HG03342 (cell line): Measurements from ENCODE around the gene GATAD2B.

Source experiments
- ATAC-seq: cut with Tn5 transposase; IDR thresholded peaks from one replicate; pipeline ENCODE4 v1.9.1; 2021; ENCODE audit warnings: mild to moderate bottlenecking, moderate library complexity; ENCODE audit not compliant: unreplicated experiment

GATAD2B gene

DNA sequence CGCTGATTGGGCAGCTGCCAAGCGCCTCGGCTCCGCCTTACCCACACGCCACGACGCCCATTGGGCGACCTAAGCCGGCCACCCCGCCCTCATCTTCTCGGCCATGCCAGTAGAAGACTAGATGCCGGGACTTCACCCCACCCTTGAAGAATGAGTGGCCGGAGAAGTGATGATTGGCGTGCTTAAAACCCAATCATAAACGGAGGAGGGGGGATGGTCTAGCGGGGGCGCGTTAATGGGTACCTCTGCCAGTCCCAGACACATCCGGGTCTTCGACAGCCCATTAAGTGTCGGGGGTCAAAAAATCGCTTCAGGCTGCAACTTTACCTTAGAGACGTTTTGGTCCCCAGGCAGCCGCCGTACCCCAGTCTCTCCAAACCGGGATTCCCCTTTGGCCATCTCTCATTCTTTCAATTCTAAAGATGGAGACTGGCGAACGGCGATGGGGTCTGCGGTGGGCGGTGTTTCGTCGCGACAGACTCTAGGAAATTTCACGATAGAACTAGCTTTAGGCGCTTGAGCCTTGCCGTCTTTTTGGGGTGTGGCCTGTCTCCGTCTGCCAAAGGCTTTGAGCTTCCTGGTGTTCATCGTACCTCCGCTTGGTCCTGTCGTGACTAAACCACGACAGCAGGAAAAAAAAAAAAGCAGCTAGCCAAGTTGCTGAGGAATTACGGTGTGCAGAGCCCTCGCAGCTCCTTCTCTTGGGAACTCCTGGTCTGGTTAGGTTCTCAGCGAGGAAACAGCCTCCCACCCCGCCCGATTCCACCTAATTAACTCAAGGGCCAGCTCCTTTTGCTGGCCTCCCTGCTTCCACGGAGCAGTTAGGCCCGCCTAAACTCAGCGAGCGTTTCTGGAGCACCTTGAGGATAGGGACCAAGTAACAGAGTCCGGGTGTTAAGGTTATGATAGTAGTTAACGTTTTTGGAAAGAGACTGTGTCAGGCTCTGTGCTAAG is at the start of gene GATAD2B:
Gene GATAD2B (minus strand): TSS at position 1 of the 954 bp plus-strand sequence. CDS start 94,625 bp downstream, outside the sequence.
- peak; percentile 94 for ATAC-seq

- ATAC-seq = no peak
Observed at GRCh38 chr1:153970346-153970745, 47.6 kb upstream of the GATAD2B start.

- no peak for ATAC-seq
Observed at GRCh38 chr1:153968972-153969371, 46.2 kb upstream of the GATAD2B start.

DNA sequence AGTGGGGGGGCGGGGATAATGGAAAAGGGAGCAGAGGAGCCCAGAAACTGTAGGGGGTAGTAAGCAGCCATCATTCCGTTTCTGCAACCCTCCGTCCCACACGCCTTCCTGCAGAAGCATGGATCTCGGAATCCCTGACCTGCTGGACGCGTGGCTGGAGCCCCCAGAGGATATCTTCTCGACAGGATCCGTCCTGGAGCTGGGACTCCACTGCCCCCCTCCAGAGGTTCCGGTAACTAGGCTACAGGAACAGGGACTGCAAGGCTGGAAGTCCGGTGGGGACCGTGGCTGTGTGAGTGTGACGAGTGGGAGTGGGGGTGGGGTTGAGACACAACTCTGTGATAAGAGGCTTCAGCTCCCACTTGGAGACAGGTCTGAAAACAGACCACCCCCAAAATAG is 45.6 kb upstream of the GATAD2B start:
- ATAC-seq = no peak

DNA sequence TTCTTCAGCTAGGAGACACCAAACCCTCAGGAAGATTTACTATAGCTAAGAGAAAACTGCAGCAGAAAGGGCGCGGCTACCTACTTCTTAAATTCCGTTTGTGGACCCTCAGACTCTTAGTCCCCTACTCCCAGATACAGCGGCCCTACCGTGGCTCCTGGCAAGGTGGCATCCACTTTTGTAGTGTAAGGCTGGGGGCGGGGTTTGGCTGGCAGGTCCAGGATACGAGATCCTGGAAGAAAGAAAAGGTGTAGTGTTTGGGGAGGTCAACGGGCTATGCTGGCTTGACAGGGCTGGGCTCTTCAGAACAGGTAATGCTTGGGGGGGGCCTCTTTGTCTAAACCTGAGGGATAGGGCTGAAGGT is 45.2 kb upstream of the GATAD2B start:
- ATAC-seq = no peak

GRCh38 chr1:153967107-153967999 is 44.6 kb upstream of the GATAD2B start, which contains the start of gene CREB3L4:
TSS of gene CREB3L4 (plus strand) at chr1:153967902. CDS start at chr1:153968526, 624 bp downstream.
- ATAC-seq = peak; percentile 81

DNA sequence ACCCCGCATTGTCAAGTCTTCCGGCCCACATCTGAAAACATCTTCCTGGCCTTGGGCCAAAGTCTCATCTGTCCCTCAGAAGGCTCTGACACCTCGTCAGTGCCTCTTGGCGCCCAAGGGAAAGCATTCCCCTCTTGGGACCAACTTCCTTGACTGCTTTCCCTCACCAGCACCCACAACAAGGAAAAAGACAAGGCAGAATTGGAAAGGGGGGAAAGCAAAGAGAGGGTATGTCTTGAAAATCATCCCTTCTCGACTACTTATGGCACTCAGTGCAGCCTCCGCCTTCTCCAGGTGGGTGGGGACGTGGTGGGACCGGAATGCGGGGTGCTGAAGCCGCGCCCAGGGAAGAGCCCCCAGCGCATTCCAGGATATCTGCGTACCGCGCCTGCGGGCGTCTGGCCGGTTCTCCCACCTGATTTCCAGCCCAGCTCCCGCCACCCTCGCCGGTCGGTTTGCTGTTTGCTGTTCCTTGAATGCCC is 41.1 kb upstream of the GATAD2B start:
- no peak for ATAC-seq

DNA sequence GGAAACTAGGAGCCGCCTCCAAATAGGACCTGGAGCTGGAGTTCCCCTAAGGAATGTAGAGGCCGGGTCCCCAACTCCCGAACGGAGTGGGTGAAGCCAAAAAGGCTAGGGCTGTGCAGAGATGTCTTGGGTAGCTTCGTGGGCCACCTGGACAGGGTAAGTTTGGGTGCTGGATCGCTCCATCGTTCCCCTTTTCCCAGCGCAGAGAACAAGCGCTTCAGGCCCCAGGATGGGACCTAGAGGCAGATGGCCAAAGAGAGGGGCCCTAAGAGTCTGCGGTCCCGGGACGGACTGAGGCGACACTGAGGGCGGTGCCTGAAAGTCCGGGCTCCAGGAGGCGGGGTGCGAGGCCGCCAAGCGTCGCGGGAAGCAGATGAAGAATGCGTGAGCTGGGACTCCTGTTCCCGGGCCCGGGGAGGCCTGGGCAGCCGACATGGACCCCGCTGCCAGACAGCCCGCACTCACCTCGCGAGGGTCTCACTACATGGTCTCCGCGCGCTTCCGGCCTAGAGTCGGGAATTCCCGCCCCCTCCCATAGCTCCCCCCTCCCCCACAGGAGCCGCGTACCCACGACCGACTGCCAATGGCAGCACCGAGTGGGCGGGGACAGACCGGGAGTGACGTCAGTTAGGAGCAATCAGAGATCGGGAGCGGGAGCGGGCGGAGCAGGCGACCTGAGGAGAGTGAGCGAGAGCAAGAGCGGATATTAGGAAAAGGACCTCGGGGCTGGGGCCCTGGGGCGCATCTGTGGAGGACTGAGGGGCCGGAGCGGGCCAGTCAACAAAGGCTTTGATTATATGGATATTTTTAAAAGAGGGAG is 40.5 kb upstream of the GATAD2B start, which contains the start of gene SLC39A1:
Gene SLC39A1 (minus strand): TSS at position 508 of the 820 bp plus-strand sequence. CDS start 822 bp downstream, outside the sequence.
- ATAC-seq = peak; percentile 40

DNA sequence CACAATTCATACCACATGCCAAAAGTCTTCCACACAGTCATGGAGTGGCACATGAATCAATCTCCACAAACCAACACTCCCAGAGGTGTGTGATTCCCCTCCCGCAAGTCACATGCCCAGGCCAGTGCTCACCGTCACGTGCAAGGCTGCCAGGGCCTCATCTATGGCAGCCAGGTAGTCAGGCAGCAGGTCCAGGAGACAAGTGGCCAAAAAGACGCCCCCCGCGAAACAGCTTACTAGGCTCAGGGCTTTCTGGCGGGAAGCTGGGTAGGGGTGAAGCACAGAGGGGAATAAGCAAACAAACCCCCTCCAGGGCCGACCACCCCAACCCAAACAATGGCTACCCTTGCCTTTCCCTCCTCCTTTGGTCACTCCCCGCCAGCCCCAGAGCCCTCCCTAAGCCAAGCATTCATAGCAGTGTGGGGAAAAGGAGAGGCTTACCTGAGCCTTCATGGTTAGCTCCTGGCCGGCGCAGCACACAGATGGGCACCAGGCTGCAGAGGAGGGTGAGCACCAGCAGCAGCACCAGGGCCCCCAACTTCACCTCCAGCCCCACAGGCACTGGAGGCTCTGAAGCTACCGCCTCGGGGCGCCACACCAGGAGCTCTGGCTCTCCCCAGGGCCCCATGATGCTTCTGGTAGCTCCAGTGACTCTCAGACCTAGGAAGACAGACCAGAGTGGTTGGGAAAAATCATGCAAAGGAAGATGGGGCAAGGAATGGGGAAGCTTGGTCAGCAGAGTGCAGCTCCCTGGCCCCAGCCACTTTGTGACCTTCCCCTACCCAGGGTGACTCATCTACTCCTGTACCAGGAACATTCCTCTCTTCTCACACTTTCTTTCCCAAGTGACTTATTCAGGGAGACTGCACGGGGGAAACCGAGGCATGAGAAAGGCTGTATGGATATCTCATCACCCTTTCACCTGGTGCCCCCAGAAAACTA is 39.6 kb upstream of the GATAD2B start:
- ATAC-seq = no peak

- ATAC-seq = no peak
Observed at GRCh38 chr1:153961421-153961820, 38.6 kb upstream of the GATAD2B start.

GRCh38 chr1:153960206-153960605 is 37.4 kb upstream of the GATAD2B start:
- ATAC-seq = no peak

- ATAC-seq = no peak
Observed at GRCh38 chr1:153959454-153959853, 36.7 kb upstream of the GATAD2B start.

- no peak for ATAC-seq
Observed at GRCh38 chr1:153958961-153959260, 36.1 kb upstream of the GATAD2B start.

GRCh38 chr1:153958111-153958960 is 35.6 kb upstream of the GATAD2B start, which contains the start of gene CRTC2:
TSS of gene CRTC2 (minus strand) at chr1:153958612. CDS start at chr1:153958497, 115 bp downstream.
- ATAC-seq = peak; percentile 73

- ATAC-seq = peak; percentile 4
Observed at GRCh38 chr1:153957744-153958110, 35.0 kb upstream of the GATAD2B start.

DNA sequence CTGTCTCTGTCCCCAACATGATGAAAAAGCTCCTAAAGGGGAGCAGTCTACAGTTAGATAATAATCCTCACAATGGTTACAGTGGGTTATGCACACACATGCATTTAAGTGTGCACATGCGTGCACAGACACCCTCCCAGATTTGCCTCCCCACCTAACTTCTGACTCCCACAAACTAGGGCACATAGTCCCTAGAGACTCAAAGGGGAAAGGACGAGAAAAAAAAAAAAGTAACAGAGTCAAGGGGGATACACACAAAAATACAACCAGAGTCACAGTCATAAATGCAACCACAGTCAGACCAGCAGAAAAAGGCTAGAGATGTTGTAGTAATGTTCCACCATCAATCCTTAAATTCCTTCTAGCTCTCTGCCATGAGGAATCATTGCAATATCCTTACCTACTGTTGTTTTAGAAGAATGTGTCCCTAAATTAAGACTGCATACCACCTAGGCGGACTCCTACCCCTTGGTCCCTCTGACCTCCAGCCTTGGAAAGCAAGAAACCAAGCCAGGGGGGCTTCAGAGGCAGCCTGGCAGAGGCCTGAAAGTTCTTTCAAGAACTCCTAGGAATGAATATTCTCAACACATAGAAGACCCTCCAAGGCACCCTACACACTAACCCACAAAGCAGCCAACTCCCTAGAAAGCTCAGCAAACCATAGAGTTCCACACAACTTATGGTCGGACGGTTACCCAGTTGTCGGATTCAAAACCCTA is 34.4 kb upstream of the GATAD2B start:
- no peak for ATAC-seq

GRCh38 chr1:153954826-153955225 is 32.1 kb upstream of the GATAD2B start:
- ATAC-seq = no peak
